HepG2 (cell line): ENCODE measurements around the gene CCDC191. TPM values are rescaled to one million over a fixed set of nuclear protein-coding genes. Genes with fewer than 3 reads are reported as not detected.

Source experiments
- ATAC-seq: fragments of 200-7000 bp; cut with Tn5 transposase; 3 replicates; pipeline ENCODE4 v1.9.1; 2020; ENCODE audit warnings: mild to moderate bottlenecking, moderate library complexity
- BruUV-seq: library from RNA; stranded (reverse); fragments of 400-500 nt; replicated peaks from 2 replicates; lab custom pipeline; 2021; lab: Mats Ljungman, UMichigan
- CTCF ChIA-PET: fragments of 300-600 bp; formaldehyde crosslinking; extraction: SDS; loops from one replicate; lab custom pipeline; 2021; ENCODE audit warnings: low total read pairs, inconsistent platforms, low intra/inter-chr PET ratio; lab: Yijun Ruan, JAX
- POLR2A ChIA-PET: fragments of 350-600 bp; sonication (Branson Sonifier 250); formaldehyde crosslinking; loops from one replicate; lab custom pipeline; 2020; ENCODE audit warnings: antibody characterized with exemption, inconsistent platforms; lab: Yijun Ruan, JAX
- DNase-seq: peaks from one replicate; pipeline ENCODE4 v3.0.0-alpha.2; 2015; ENCODE audit warnings: low spot score
- FAIRE-seq: peaks from 3 replicates; lab custom pipeline; 2011; peaks lifted over from hg19 to GRCh38; lab: Jason Lieb, UNC
- H2AFZ ChIP-seq: one replicate; pipeline ENCODE4 v1.6.1; 2011; ENCODE audit warnings: low read length, inconsistent platforms
- H3K27ac ChIP-seq: fragments of 300-600 bp; 3 replicates; pipeline ENCODE4 v1.8.0; 2011; ENCODE audit warnings: mixed run types, mild to moderate bottlenecking, mixed read lengths, low read length, inconsistent platforms; ENCODE audit not compliant: insufficient read depth; ENCODE audit errors: extremely low read length
- H3K27me3 ChIP-seq, 2 experiments: fragments of 200-600 bp in 1 of 2; 2 replicates in 1 of 2; 3 replicates in 1 of 2; pipeline versions ENCODE4 v1.6.0 to v1.8.0; 2011; ENCODE audit warnings: low read length in 2 of 2, mild to moderate bottlenecking in 2 of 2, moderate library complexity in 2 of 2, inconsistent platforms in 1 of 2; ENCODE audit not compliant: insufficient read depth in 2 of 2, control insufficient read depth in 1 of 2
- H3K36me3 ChIP-seq, 2 experiments: fragments of 200-600 bp in 1 of 2; replicated peaks in 1 of 2; 2 replicates in 1 of 2; 3 replicates in 1 of 2; pipeline versions ENCODE4 v1.5.1 to v1.8.0; 2011; ENCODE audit warnings: low read length in 2 of 2, inconsistent platforms in 1 of 2; ENCODE audit not compliant: insufficient read depth in 2 of 2, control insufficient read depth in 1 of 2
- H3K4me1 ChIP-seq: 2 replicates; pipeline ENCODE4 v1.5.1; 2012; ENCODE audit warnings: low read length, inconsistent platforms; ENCODE audit not compliant: insufficient read depth
- H3K4me2 ChIP-seq: 2 replicates; pipeline ENCODE4 v1.6.0; 2011; ENCODE audit warnings: low read depth, low read length, inconsistent platforms
- H3K4me3 ChIP-seq, 3 experiments: fragments of 200-600 bp in 1 of 3; sonication (generic), shearing (Covaris generic) in 1 of 3; replicated peaks in 1 of 3; 2 replicates each; pipeline ENCODE4 v1.5.1; 2011 to 2016; ENCODE audit warnings: low read length in 3 of 3, inconsistent platforms in 2 of 3, low read depth in 2 of 3, mild to moderate bottlenecking in 2 of 3, control low read depth in 1 of 3, mixed read lengths in 1 of 3; ENCODE audit not compliant: insufficient read depth in 1 of 3
- H3K79me2 ChIP-seq: one replicate; pipeline ENCODE4 v1.6.1; 2011; ENCODE audit warnings: low read length, inconsistent platforms; ENCODE audit not compliant: insufficient read depth
- H3K9ac ChIP-seq: 2 replicates; pipeline ENCODE4 v1.6.0; 2011; ENCODE audit warnings: mild to moderate bottlenecking, low read depth, low read length, inconsistent platforms; ENCODE audit not compliant: insufficient read depth
- H3K9me3 ChIP-seq: 2 replicates; pipeline ENCODE4 v1.5.1; 2012; ENCODE audit warnings: mild to moderate bottlenecking, low read length
- H4K20me1 ChIP-seq: 2 replicates; pipeline ENCODE4 v1.6.0; 2011; ENCODE audit warnings: inconsistent platforms, mild to moderate bottlenecking, low read length, moderate library complexity; ENCODE audit not compliant: insufficient read depth
- AGO1 ChIP-seq: fragments of 200-400 bp; formaldehyde crosslinking; IDR thresholded peaks from 2 replicates; pipeline ENCODE4 v1.6.1; 2017; ENCODE audit warnings: mild to moderate bottlenecking, low read depth, low read length, moderate library complexity; ENCODE audit not compliant: poor library complexity, severe bottlenecking
- ARID2 ChIP-seq: sonication (generic); formaldehyde crosslinking; IDR thresholded peaks from 2 replicates; pipeline ENCODE4 v1.8.1; 2022; ENCODE audit warnings: mild to moderate bottlenecking, missing genetic modification reagents, borderline replicate concordance
- ATRX ChIP-seq: sonication (generic); formaldehyde crosslinking; IDR thresholded peaks from 2 replicates; pipeline ENCODE4 v1.4.0; 2020; ENCODE audit warnings: missing genetic modification reagents, borderline replicate concordance
- CHD4 ChIP-seq: fragments of 200-600 bp; sonication (generic); IDR thresholded peaks from 2 replicates; pipeline ENCODE4 v1.7.0; 2017; ENCODE audit warnings: mild to moderate bottlenecking, low read length, borderline replicate concordance
- FOXP1 ChIP-seq, 2 experiments: fragments of 450-650 bp in 1 of 2; IDR thresholded peaks; 2 replicates each; pipeline ENCODE4 v1.6.1; 2017 to 2018; ENCODE audit warnings: antibody characterized with exemption in 1 of 2
- HOXA3 ChIP-seq: sonication (generic); formaldehyde crosslinking; IDR thresholded peaks from 2 replicates; pipeline ENCODE4 v1.5.0; 2020; ENCODE audit warnings: missing genetic modification reagents
- MLX ChIP-seq: IDR thresholded peaks from 2 replicates; pipeline ENCODE4 v1.6.1; 2016
- PCBP1 ChIP-seq: fragments of 200-400 bp; formaldehyde crosslinking; IDR thresholded peaks from 2 replicates; pipeline ENCODE4 v1.6.1; 2017; ENCODE audit warnings: mild to moderate bottlenecking, low read depth, low read length, borderline replicate concordance
- POLR2A ChIP-seq, 2 experiments: IDR thresholded peaks; 2 replicates each; pipeline ENCODE4 v1.6.1; 2011; ENCODE audit warnings: low read depth in 2 of 2, low read length in 2 of 2, mild to moderate bottlenecking in 1 of 2, moderate library complexity in 1 of 2; ENCODE audit not compliant: insufficient read depth in 1 of 2
- PPARG ChIP-seq: conservative IDR thresholded peaks from 2 replicates; pipeline ENCODE4 v1.6.1; 2016; ENCODE audit warnings: missing biosample characterization, missing genetic modification reagents
- SCMH1 ChIP-seq: sonication (generic); formaldehyde crosslinking; IDR thresholded peaks from 2 replicates; pipeline ENCODE4 v1.9.0; 2021; ENCODE audit warnings: missing genetic modification reagents, mild to moderate bottlenecking, borderline replicate concordance
- SIX4 ChIP-seq: sonication (generic); formaldehyde crosslinking; IDR thresholded peaks from 2 replicates; pipeline ENCODE4 v1.4.0; 2020; ENCODE audit warnings: missing genetic modification reagents
- SMAD9 ChIP-seq: sonication (generic); formaldehyde crosslinking; IDR thresholded peaks from 2 replicates; pipeline ENCODE4 v1.5.1; 2020; ENCODE audit warnings: mild to moderate bottlenecking, missing genetic modification reagents
- TAF15 ChIP-seq: fragments of 200-400 bp; formaldehyde crosslinking; IDR thresholded peaks from one replicate; pipeline ENCODE4 v1.6.1; 2018; ENCODE audit warnings: mild to moderate bottlenecking, low read depth, low read length; ENCODE audit not compliant: poor library complexity, severe bottlenecking
- TRIM24 ChIP-seq: sonication (generic); formaldehyde crosslinking; IDR thresholded peaks from 2 replicates; pipeline ENCODE4 v1.8.0; 2022; ENCODE audit warnings: mild to moderate bottlenecking, missing genetic modification reagents
- ZNF20 ChIP-seq: sonication (generic); formaldehyde crosslinking; IDR thresholded peaks from 2 replicates; pipeline ENCODE4 v1.4.0; 2020; ENCODE audit warnings: mild to moderate bottlenecking, moderate library complexity, missing genetic modification reagents
- ZNF354B ChIP-seq: sonication (generic); formaldehyde crosslinking; IDR thresholded peaks from 2 replicates; pipeline ENCODE4 v1.8.0; 2022; ENCODE audit warnings: mild to moderate bottlenecking, missing genetic modification reagents
- ZNF567 ChIP-seq: sonication (generic); formaldehyde crosslinking; IDR thresholded peaks from 2 replicates; pipeline ENCODE4 v1.8.1; 2023; ENCODE audit warnings: mild to moderate bottlenecking, missing genetic modification reagents, borderline replicate concordance
- ZNF790 ChIP-seq: sonication (generic); formaldehyde crosslinking; IDR thresholded peaks from 2 replicates; pipeline ENCODE4 v1.8.0; 2022; ENCODE audit warnings: missing genetic modification reagents, mild to moderate bottlenecking, borderline replicate concordance
- whole genome bisulfite sequencing: methylation state at CpG from one replicate; pipeline ENCODE4 v1.1.6; 2017; ENCODE audit warnings: low lambda C conversion rate; 5-methylcytosine and 5-hydroxymethylcytosine counted together
- in situ Hi-C: cut with HindIII; loops from 2 replicates; pipeline ENCODE4 v1.10.0; 2017; ENCODE audit warnings: low pct_unique_long_range_greater_than_20kb; ENCODE audit not compliant: extremely low pct_ligation_motif_present
- intact Hi-C: fragments of 100-400 bp; cut with micrococcal nuclease; formaldehyde crosslinking; loops from one replicate; pipeline ENCODE4 v1.10.0; 2022; ENCODE audit not compliant: unreplicated experiment
- polyA plus RNA-seq, 8 experiments: library from polyadenylated mRNA; depleted of rRNA in 3 of 8; stranded (reverse) in 7 of 8; unstranded in 1 of 8; fragments of >200 nt; fragmentation: Illumina TruSeq in 4 of 8; extraction: Trizol in 4 of 8; gene quantifications; 2 replicates each; pipeline versions ENCODE4 v1.2.1 to v1.2.3, GENCODE V29; 2011 to 2016; ENCODE audit warnings: low read depth in 4 of 8, missing spikeins in 1 of 8, mixed read lengths in 1 of 8; ENCODE audit not compliant: insufficient read depth in 1 of 8
- total RNA-seq, 5 experiments: library from RNA; depleted of rRNA; stranded (reverse); fragments of >200 nt; fragmentation: Illumina TruSeq; extraction: Trizol; gene quantifications; 2 replicates each; pipeline ENCODE4 v1.2.3, GENCODE V29; 2016; ENCODE audit warnings: low read depth in 1 of 5
- TF ChIP-seq, protein P1 (sequence below): sonication (generic); formaldehyde crosslinking; conservative IDR thresholded peaks from 2 replicates; pipeline ENCODE4 v1.4.0; 2020; ENCODE audit warnings: mild to moderate bottlenecking, missing genetic modification reagents, moderate library complexity

CCDC191 gene
- total and polyA plus RNA-seq, 2 of the 13 experiments (the other 11 are each of a cell fraction or from before 2014, with no cell fraction given) = 0.91 to 1.4 TPM

DNA sequence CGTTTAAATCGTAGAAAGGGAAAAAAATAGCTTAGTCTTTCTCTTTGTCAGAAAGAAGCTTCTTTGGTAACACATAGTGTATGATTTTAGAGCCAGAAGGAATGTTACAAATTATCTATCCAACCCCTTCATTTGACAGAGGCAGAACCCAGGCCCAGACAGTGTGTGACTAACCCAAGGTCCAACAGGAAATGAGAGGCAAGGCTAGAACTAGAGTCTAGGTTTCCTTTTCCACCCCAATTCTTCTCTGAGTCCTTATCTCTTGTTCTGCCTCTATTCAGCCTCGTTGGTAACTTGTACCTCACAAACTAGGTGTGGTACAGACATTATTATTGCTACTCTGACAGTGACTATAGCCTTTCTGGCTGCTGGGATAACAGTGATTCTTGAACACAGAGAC lies 39.5 kb upstream of the CCDC191 start:
- ATAC-seq (no peak), DNase-seq (no peak), FAIRE-seq (no peak)
- intact Hi-C loops = no loop called here
- Histone ChIP-seq H4K20me1 (no peaks in the 10 kb centered on the region), H3K4me3 (no peak overlapping the region), H3K36me3 (no peaks in the 10 kb centered on the region), H3K9me3 (no peaks in the 10 kb centered on the region), H3K27me3 (peaks cover 0 to 17% of the 10 kb centered on the region in 2 experiments; a peak in 3 of 5 replicates), H3K27ac (no peak overlapping the region), H3K4me1 (no peaks in the 10 kb centered on the region), H3K79me2 (no peaks in the 10 kb centered on the region), H3K4me2 (no peak overlapping the region), H2AFZ (no peak overlapping the region), H3K9ac (no peak overlapping the region)
- no peak for TF ChIP-seq PCBP1
- TF ChIP-seq, protein P1, sequence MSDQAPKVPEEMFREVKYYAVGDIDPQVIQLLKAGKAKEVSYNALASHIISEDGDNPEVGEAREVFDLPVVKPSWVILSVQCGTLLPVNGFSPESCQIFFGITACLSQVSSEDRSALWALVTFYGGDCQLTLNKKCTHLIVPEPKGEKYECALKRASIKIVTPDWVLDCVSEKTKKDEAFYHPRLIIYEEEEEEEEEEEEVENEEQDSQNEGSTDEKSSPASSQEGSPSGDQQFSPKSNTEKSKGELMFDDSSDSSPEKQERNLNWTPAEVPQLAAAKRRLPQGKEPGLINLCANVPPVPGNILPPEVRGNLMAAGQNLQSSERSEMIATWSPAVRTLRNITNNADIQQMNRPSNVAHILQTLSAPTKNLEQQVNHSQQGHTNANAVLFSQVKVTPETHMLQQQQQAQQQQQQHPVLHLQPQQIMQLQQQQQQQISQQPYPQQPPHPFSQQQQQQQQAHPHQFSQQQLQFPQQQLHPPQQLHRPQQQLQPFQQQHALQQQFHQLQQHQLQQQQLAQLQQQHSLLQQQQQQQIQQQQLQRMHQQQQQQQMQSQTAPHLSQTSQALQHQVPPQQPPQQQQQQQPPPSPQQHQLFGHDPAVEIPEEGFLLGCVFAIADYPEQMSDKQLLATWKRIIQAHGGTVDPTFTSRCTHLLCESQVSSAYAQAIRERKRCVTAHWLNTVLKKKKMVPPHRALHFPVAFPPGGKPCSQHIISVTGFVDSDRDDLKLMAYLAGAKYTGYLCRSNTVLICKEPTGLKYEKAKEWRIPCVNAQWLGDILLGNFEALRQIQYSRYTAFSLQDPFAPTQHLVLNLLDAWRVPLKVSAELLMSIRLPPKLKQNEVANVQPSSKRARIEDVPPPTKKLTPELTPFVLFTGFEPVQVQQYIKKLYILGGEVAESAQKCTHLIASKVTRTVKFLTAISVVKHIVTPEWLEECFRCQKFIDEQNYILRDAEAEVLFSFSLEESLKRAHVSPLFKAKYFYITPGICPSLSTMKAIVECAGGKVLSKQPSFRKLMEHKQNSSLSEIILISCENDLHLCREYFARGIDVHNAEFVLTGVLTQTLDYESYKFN (CRISPR knock-in tag) = no peak
- TF ChIP-seq TAF15 = no peak
- TF ChIP-seq AGO1 = no peak
- no peak for TF ChIP-seq ZNF354B
- TF ChIP-seq ZNF790 (CRISPR knock-in tag) = no peak
- no peak for TF ChIP-seq SCMH1 (CRISPR knock-in tag)
- no peak for TF ChIP-seq SIX4 (CRISPR knock-in tag)
- TF ChIP-seq SMAD9 = no peak
- no peak for TF ChIP-seq HOXA3
- TF ChIP-seq PPARG (CRISPR knock-in tag) = no peak
- no peak for TF ChIP-seq ZNF20 (CRISPR knock-in tag)
- TF ChIP-seq FOXP1 (IDR thresholded peaks at IDR 0.05) = no peak
- TF ChIP-seq FOXP1 (CRISPR knock-in tag; IDR thresholded peaks at IDR 0.05) = no peak
- no peak for TF ChIP-seq ZNF567
- no peak for TF ChIP-seq ARID2 (CRISPR knock-in tag)
- TF ChIP-seq ATRX (CRISPR knock-in tag) = no peak
- no peak for TF ChIP-seq CHD4
- no peak for TF ChIP-seq POLR2A (IDR thresholded peaks at IDR 0.05; ENCODE audit: insufficient read depth in 1 of 2, low read depth in 2 of 2, low read length in 2 of 2)
- no peak for TF ChIP-seq MLX (CRISPR knock-in tag)
- TF ChIP-seq TRIM24 (CRISPR knock-in tag) = no peak
- ChIA-PET CTCF (no interaction called here), POLR2A (no interaction called here)
- WGBS = 15% methylated on average over 3 of the region's 3 CpGs
- in situ Hi-C loops = no loop called here
- BruUV-seq = no TSS peak
